Ovary (tissue), 3 donors: Measurements from ENCODE around the gene CACNA2D1.

ENCODE experiments used
- CTCF ChIP-seq, 3 donors: fragments of 450-650 bp in 2 of 3; fragments of 200-600 bp in 1 of 3; IDR thresholded peaks; one replicate each; pipeline versions ENCODE4 v1.5.1 to v1.8.0; 2016 to 2022; ENCODE audit warnings: antibody characterized with exemption in 3 of 3, mild to moderate bottlenecking in 1 of 3
- EP300 ChIP-seq: sonication (generic); formaldehyde crosslinking; IDR thresholded peaks from one replicate; pipeline ENCODE4 v1.6.1; 2017; ENCODE audit warnings: antibody characterized with exemption
- POLR2A ChIP-seq: fragments of 450-650 bp; IDR thresholded peaks from one replicate; pipeline ENCODE4 v1.6.1; 2017; ENCODE audit warnings: antibody characterized with exemption, mild to moderate bottlenecking, moderate library complexity
- donor health status: DM: no; HTN: no; CAD: no.

- no peak for TF ChIP-seq CTCF (IDR thresholded peaks at IDR 0.05)
- TF ChIP-seq POLR2A = no peak
- no peak for TF ChIP-seq EP300
Observed at GRCh38 chr7:82202107-82202506, 241.5 kb downstream of the CACNA2D1 start.
